IMR-90 (cell line): ENCODE results near the gene CENPK. TPM values are rescaled to one million over a fixed set of nuclear protein-coding genes. Genes with fewer than 3 reads are reported as not detected.

Experiments used
- ATAC-seq: fragments of 200-7000 bp; cut with Tn5 transposase; 2 replicates; pipeline ENCODE4 v1.9.1; 2020; ENCODE audit warnings: low read depth, mild to moderate bottlenecking, moderate library complexity
- BruUV-seq: library from RNA; stranded (reverse); fragments of 400-500 nt; replicated peaks from 2 replicates; lab custom pipeline; 2021; lab: Mats Ljungman, UMichigan
- CTCF ChIA-PET: fragments of 300-600 bp; formaldehyde crosslinking; extraction: SDS; loops from one replicate; lab custom pipeline; 2021; ENCODE audit warnings: antibody characterized with exemption; lab: Yijun Ruan, JAX
- POLR2A ChIA-PET: fragments of 300-600 bp; sonication (Branson Sonifier 250); formaldehyde crosslinking; loops from one replicate; lab custom pipeline; 2022; ENCODE audit warnings: antibody characterized with exemption; ENCODE audit not compliant: unreplicated experiment; lab: Charles Lee
- DNase-seq: peaks from one replicate; pipeline ENCODE4 v3.0.0; 2013
- H2AFZ ChIP-seq: replicated peaks from 2 replicates; pipeline ENCODE3; 2013; ENCODE audit warnings: low read length, mild to moderate bottlenecking; ENCODE audit not compliant: poor library complexity
- H2AK5ac ChIP-seq: 2 replicates; pipeline ENCODE4 v1.6.1; 2013; ENCODE audit warnings: low read depth, low read length, inconsistent platforms
- H2AK9ac ChIP-seq: replicated peaks from 2 replicates; pipeline ENCODE3; 2013; ENCODE audit warnings: mild to moderate bottlenecking, low read depth, low read length, moderate library complexity; ENCODE audit not compliant: poor library complexity
- H2BK120ac ChIP-seq: 2 replicates; pipeline ENCODE4 v1.6.1; 2013; ENCODE audit warnings: low read depth, low read length, inconsistent platforms
- H2BK15ac ChIP-seq: 3 replicates; pipeline ENCODE4 v1.6.1; 2013; ENCODE audit warnings: low read depth, low read length, inconsistent platforms
- H2BK20ac ChIP-seq: 2 replicates; pipeline ENCODE4 v1.6.1; 2013; ENCODE audit warnings: low read depth, mild to moderate bottlenecking, inconsistent platforms, low read length, moderate library complexity
- H2BK5ac ChIP-seq: 2 replicates; pipeline ENCODE4 v1.6.1; 2013; ENCODE audit warnings: mild to moderate bottlenecking, low read depth, low read length, inconsistent platforms; ENCODE audit not compliant: poor library complexity, severe bottlenecking
- H3K14ac ChIP-seq: replicated peaks from 2 replicates; pipeline ENCODE4 v1.6.1; 2013; ENCODE audit warnings: low read depth, low read length, inconsistent platforms
- H3K18ac ChIP-seq: 2 replicates; pipeline ENCODE4 v1.6.1; 2013; ENCODE audit warnings: low read depth, low read length, control low read depth
- H3K23ac ChIP-seq: 2 replicates; pipeline ENCODE4 v1.6.1; 2013; ENCODE audit warnings: low read depth, low read length, inconsistent platforms
- H3K27ac ChIP-seq: 2 replicates; pipeline ENCODE4 v1.5.1; 2013; ENCODE audit warnings: mild to moderate bottlenecking, control low read depth, low read length; ENCODE audit not compliant: insufficient read depth
- H3K27me3 ChIP-seq: 2 replicates; pipeline ENCODE4 v1.6.1; 2013; ENCODE audit warnings: low read length; ENCODE audit not compliant: control insufficient read depth, insufficient read depth
- H3K36me3 ChIP-seq: 2 replicates; pipeline ENCODE4 v1.6.1; 2013; ENCODE audit warnings: low read length, mixed read lengths; ENCODE audit not compliant: control insufficient read depth, insufficient read depth
- H3K4ac ChIP-seq: 2 replicates; pipeline ENCODE4 v1.6.1; 2013; ENCODE audit warnings: low read depth, low read length, inconsistent platforms
- H3K4me1 ChIP-seq: 2 replicates; pipeline ENCODE4 v1.6.1; 2013; ENCODE audit warnings: low read length, mixed read lengths; ENCODE audit not compliant: control insufficient read depth, insufficient read depth
- H3K4me2 ChIP-seq: 2 replicates; pipeline ENCODE4 v1.6.1; 2013; ENCODE audit warnings: low read depth, mild to moderate bottlenecking, control low read depth, low read length, moderate library complexity
- H3K4me3 ChIP-seq: 2 replicates; pipeline ENCODE4 v1.5.1; 2013; ENCODE audit warnings: low read depth, mild to moderate bottlenecking, control low read depth, low read length, moderate library complexity; ENCODE audit not compliant: insufficient read depth
- H3K56ac ChIP-seq: 2 replicates; pipeline ENCODE4 v1.6.1; 2013; ENCODE audit warnings: low read length, inconsistent platforms; ENCODE audit not compliant: insufficient read depth; ENCODE audit errors: extremely low read depth
- H3K79me1 ChIP-seq, 2 experiments: 2 replicates each; pipeline ENCODE4 v1.6.1; 2013; ENCODE audit warnings: low read length in 2 of 2, inconsistent platforms in 1 of 2, low read depth in 1 of 2
- H3K9ac ChIP-seq: 2 replicates; pipeline ENCODE4 v1.6.1; 2013; ENCODE audit warnings: low read depth, low read length, control low read depth
- H3K9me1 ChIP-seq: 2 replicates; pipeline ENCODE4 v1.6.1; 2013; ENCODE audit warnings: low read length, inconsistent platforms; ENCODE audit not compliant: insufficient read depth
- H3K9me3 ChIP-seq: 2 replicates; pipeline ENCODE4 v1.6.1; 2013; ENCODE audit warnings: low read length; ENCODE audit not compliant: control insufficient read depth, insufficient read depth
- H4K20me1 ChIP-seq: 2 replicates; pipeline ENCODE4 v1.6.1; 2013; ENCODE audit warnings: low read length, inconsistent platforms; ENCODE audit not compliant: insufficient read depth
- H4K5ac ChIP-seq: 2 replicates; pipeline ENCODE4 v1.6.1; 2013; ENCODE audit warnings: mild to moderate bottlenecking, low read depth, low read length, control low read depth
- H4K8ac ChIP-seq, 2 experiments: 2 replicates each; pipeline ENCODE4 v1.6.1; 2013; ENCODE audit warnings: low read depth in 2 of 2, low read length in 2 of 2, control low read depth in 1 of 2, inconsistent platforms in 1 of 2
- H4K91ac ChIP-seq: 2 replicates; pipeline ENCODE4 v1.6.1; 2013; ENCODE audit warnings: low read depth, low read length, inconsistent platforms; ENCODE audit not compliant: insufficient read depth
- BHLHE40 ChIP-seq: fragments of 150-350 bp; IDR thresholded peaks from 2 replicates; pipeline ENCODE4 v1.6.1; 2016; ENCODE audit warnings: mild to moderate bottlenecking, low read depth, low read length
- CEBPB ChIP-seq: IDR thresholded peaks from 2 replicates; pipeline ENCODE4 v1.6.1; 2012; ENCODE audit warnings: low read depth, low read length, improper control_type of control experiment
- CHD1 ChIP-seq: IDR thresholded peaks from 2 replicates; pipeline ENCODE4 v1.6.1; 2012; ENCODE audit warnings: low read depth, low read length, improper control_type of control experiment
- FOS ChIP-seq: fragments of 150-350 bp; IDR thresholded peaks from 2 replicates; pipeline ENCODE4 v1.6.1; 2016; ENCODE audit warnings: low read depth, low read length
- RAD21 ChIP-seq: IDR thresholded peaks from 2 replicates; pipeline ENCODE4 v1.6.1; 2012; ENCODE audit warnings: low read length, improper control_type of control experiment
- RCOR1 ChIP-seq: IDR thresholded peaks from 2 replicates; pipeline ENCODE4 v1.6.1; 2012; ENCODE audit warnings: mild to moderate bottlenecking, low read length, improper control_type of control experiment; ENCODE audit not compliant: insufficient replicate concordance
- SMC3 ChIP-seq: fragments of 150-350 bp; IDR thresholded peaks from 2 replicates; pipeline ENCODE4 v1.6.1; 2016; ENCODE audit warnings: low read depth, mild to moderate bottlenecking, antibody characterized with exemption, low read length, moderate library complexity
- WGBS, 2 experiments: methylation state at CpG; one replicate each; pipeline versions ENCODE4 v1.1.5 to v1.1.7; 2013; ENCODE audit warnings: missing lambda C conversion rate in 2 of 2; ENCODE audit not compliant: insufficient read length in 1 of 2; ENCODE audit errors: extremely low coverage in 2 of 2; 5-methylcytosine and 5-hydroxymethylcytosine counted together
- dilution Hi-C: fragments of 300-500 bp; cut with HindIII; formaldehyde crosslinking; loops from one replicate; pipeline ENCODE4 v1.14.3; 2018; ENCODE audit warnings: low sequenced_read_pairs; ENCODE audit not compliant: unreplicated experiment
- in situ Hi-C: fragments of 300-500 bp; cut with MboI; formaldehyde crosslinking; loops from 3 replicates; pipeline ENCODE4 v1.14.3; 2019; ENCODE audit warnings: low sequenced_read_pairs, inconsistent platforms, mixed read lengths
- intact Hi-C: fragments of 100-400 bp; cut with micrococcal nuclease; formaldehyde crosslinking; loops from 2 replicates; pipeline ENCODE4 v1.10.0; 2022
- polyA plus RNA-seq, 3 experiments: library from polyadenylated mRNA; depleted of rRNA; stranded (reverse); fragments of >200 nt; gene quantifications; 2 replicates each; pipeline ENCODE4 v1.2.3, GENCODE V29; 2012; ENCODE audit warnings: low replicate concordance in 1 of 3
- total RNA-seq: library from RNA; depleted of rRNA; stranded (reverse); fragments of >200 nt; gene quantifications from 2 replicates; pipeline ENCODE4 v1.2.3, GENCODE V29; 2012
- TF ChIP-seq, protein P1 (sequence below): fragments of 150-350 bp; IDR thresholded peaks from 2 replicates; pipeline ENCODE4 v1.6.1; 2016; ENCODE audit warnings: low read depth, mild to moderate bottlenecking, low read length, moderate library complexity, borderline replicate concordance

CENPK gene
- total and polyA plus RNA-seq, 2 of the 4 experiments (the other 2 are of a cell fraction), result 5.6 to 9.4 TPM

DNA sequence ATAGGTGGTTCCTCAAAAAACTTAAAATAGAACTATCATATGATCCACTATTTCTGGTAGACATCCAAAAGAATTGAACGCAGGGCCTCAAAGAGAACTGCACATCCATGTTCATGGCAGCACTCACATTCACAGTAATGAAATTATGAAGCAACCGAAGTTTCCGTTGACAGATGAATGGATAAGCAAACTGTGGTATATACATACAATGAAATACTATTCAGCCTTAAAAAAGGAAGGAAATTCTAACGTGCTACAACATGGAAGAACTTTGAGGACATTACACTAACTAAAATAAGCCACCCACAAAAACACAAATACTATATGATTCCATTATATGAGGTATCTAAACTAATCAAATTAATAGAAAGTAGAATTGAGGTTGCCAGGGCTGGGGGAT lies 18.5 kb downstream of the CENPK start:
- no TSS peak for BruUV-seq
- Histone ChIP-seq H4K20me1 (no peaks in the 10 kb centered on the region), H3K9ac (no peak overlapping the region), H3K9me3 (no peaks in the 10 kb centered on the region), H4K5ac (no peak overlapping the region), H2BK5ac (no peak overlapping the region), H3K27me3 (no peaks in the 10 kb centered on the region), H3K18ac (no peak overlapping the region), H2BK15ac (no peak overlapping the region), H3K36me3 (peaks cover 3% of the 10 kb centered on the region; the same call in 1 of the 2 replicates), H2AK5ac (no peak overlapping the region), H3K79me1 (no peaks in the 10 kb centered on the region; a peak in 1 of 4 replicates), H3K27ac (no peak overlapping the region), H2BK20ac (no peak overlapping the region), H3K4me1 (no peaks in the 10 kb centered on the region), H4K91ac (no peak overlapping the region), H2AK9ac (no peak overlapping the region), H3K23ac (no peak overlapping the region), H3K56ac (no peak overlapping the region), H2BK120ac (no peak overlapping the region), H3K4ac (no peak overlapping the region), H2AFZ (no peak overlapping the region), H4K8ac (no peak overlapping the region), H3K14ac (no peak overlapping the region), H3K4me2 (no peak overlapping the region), H3K4me3 (no peak overlapping the region), H3K9me1 (no peaks in the 10 kb centered on the region)
- intact Hi-C loops (no loop called here), dilution Hi-C loops (no loop called here), in situ Hi-C loops (no loop called here)
- WGBS, 2 experiments, result no CpG with 5 or more reads among the region's 4 CpGs
- ChIA-PET CTCF (no interaction called here), POLR2A (interaction anchor here (0.7 kb wide), 1 partner anchor 853 kb away, joined by 5 read pairs; no protein-coding TSS in a partner anchor)
- no peak for TF ChIP-seq CEBPB
- no peak for TF ChIP-seq FOS
- no peak for TF ChIP-seq RCOR1
- no peak for TF ChIP-seq CHD1
- TF ChIP-seq RAD21, result no peak
- TF ChIP-seq, protein P1, sequence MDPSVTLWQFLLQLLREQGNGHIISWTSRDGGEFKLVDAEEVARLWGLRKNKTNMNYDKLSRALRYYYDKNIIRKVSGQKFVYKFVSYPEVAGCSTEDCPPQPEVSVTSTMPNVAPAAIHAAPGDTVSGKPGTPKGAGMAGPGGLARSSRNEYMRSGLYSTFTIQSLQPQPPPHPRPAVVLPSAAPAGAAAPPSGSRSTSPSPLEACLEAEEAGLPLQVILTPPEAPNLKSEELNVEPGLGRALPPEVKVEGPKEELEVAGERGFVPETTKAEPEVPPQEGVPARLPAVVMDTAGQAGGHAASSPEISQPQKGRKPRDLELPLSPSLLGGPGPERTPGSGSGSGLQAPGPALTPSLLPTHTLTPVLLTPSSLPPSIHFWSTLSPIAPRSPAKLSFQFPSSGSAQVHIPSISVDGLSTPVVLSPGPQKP, result no peak
- no peak for TF ChIP-seq SMC3
- no peak for TF ChIP-seq BHLHE40
- DNase-seq (no peak), ATAC-seq (no peak)
